HepG2 (cell line): Measurements from ENCODE around the gene LRRC55.

ENCODE experiments used
- ADNP ChIP-seq: sonication (generic); formaldehyde crosslinking; IDR thresholded peaks from 2 replicates; pipeline ENCODE4 v1.4.0; 2020; ENCODE audit warnings: missing genetic modification reagents
- CREB3 ChIP-seq: sonication (generic); formaldehyde crosslinking; IDR thresholded peaks from 2 replicates; pipeline ENCODE4 v1.5.0; 2020; ENCODE audit warnings: missing genetic modification reagents
- FOXP4 ChIP-seq: sonication (generic); formaldehyde crosslinking; IDR thresholded peaks from 2 replicates; pipeline ENCODE4 v1.4.0; 2020; ENCODE audit warnings: missing genetic modification reagents
- JARID2 ChIP-seq: sonication (generic); formaldehyde crosslinking; IDR thresholded peaks from 2 replicates; pipeline ENCODE4 v1.8.1; 2023; ENCODE audit warnings: missing genetic modification reagents, inconsistent platforms; ENCODE audit not compliant: insufficient replicate concordance
- KLF11 ChIP-seq: IDR thresholded peaks from 2 replicates; pipeline ENCODE4 v1.6.1; 2016; ENCODE audit warnings: missing compliant biosample characterization
- RNF2 ChIP-seq: fragments of 450-650 bp; conservative IDR thresholded peaks from 2 replicates; pipeline ENCODE4 v1.6.1; 2016; ENCODE audit warnings: low read depth
- TCF7 ChIP-seq: sonication (generic); IDR thresholded peaks from 2 replicates; pipeline ENCODE4 v1.6.1; 2016; ENCODE audit warnings: antibody characterized with exemption, low read depth
- USF2 ChIP-seq, 2 experiments: sonication (generic) in 1 of 2; formaldehyde crosslinking in 1 of 2; IDR thresholded peaks; 2 replicates each; pipeline versions ENCODE4 v1.5.1 to v1.6.1; 2011 to 2020; ENCODE audit warnings: borderline replicate concordance in 1 of 2, low read depth in 1 of 2, low read length in 1 of 2, mild to moderate bottlenecking in 1 of 2, missing genetic modification reagents in 1 of 2, moderate library complexity in 1 of 2
- ZNF274 ChIP-seq: sonication (generic); formaldehyde crosslinking; IDR thresholded peaks from 2 replicates; pipeline ENCODE4 v1.5.1; 2020; ENCODE audit warnings: mild to moderate bottlenecking, missing genetic modification reagents
- ZNF280B ChIP-seq: sonication (generic); formaldehyde crosslinking; IDR thresholded peaks from 2 replicates; pipeline ENCODE4 v1.5.0; 2020; ENCODE audit warnings: missing genetic modification reagents, mild to moderate bottlenecking, borderline replicate concordance

GRCh38 chr11:57223601-57224000 is 41.8 kb downstream of the LRRC55 start:
- TF ChIP-seq RNF2: no peak
- TF ChIP-seq FOXP4 (CRISPR knock-in tag): no peak
- no peak for TF ChIP-seq KLF11
- no peak for TF ChIP-seq JARID2 (CRISPR knock-in tag)
- no peak for TF ChIP-seq TCF7
- TF ChIP-seq CREB3: no peak
- TF ChIP-seq ADNP: no peak
- TF ChIP-seq ZNF274: no peak
- TF ChIP-seq ZNF280B (CRISPR knock-in tag): no peak
- no peak for TF ChIP-seq USF2 (IDR thresholded peaks at IDR 0.05; ENCODE audit: low read depth, low read length)
- TF ChIP-seq USF2 (CRISPR knock-in tag; IDR thresholded peaks at IDR 0.05; ENCODE audit: borderline replicate concordance): no peak
